Prostate gland (tissue), 2 donors: ENCODE measurements around the gene DLGAP4. TPM values are rescaled to one million over a fixed set of nuclear protein-coding genes. Genes with fewer than 3 reads are reported as not detected.
"Not testable (repeated sequence)": the region's sequence is repeated elsewhere in the genome, so short reads cannot be mapped to it uniquely, and the experiment has no call there.

Experiments
- DNase-seq: peaks from one replicate; pipeline ENCODE4 v3.0.0-alpha.2; 2019; ENCODE audit warnings: low spot score
- H3K27ac ChIP-seq, 2 donors: fragments of 200-600 bp; sonication (generic); 2 replicates each; pipeline ENCODE4 v1.5.1; 2017 to 2019
- H3K27me3 ChIP-seq: fragments of 200-600 bp; sonication (generic); replicated peaks from 2 replicates; pipeline ENCODE4 v1.5.1; 2019; ENCODE audit not compliant: insufficient read depth
- H3K36me3 ChIP-seq, 2 donors: fragments of 200-600 bp; sonication (generic); 1 replicate in 1 of 2; 2 replicates in 1 of 2; pipeline versions ENCODE4 v1.5.1 to v1.8.1; 2017 to 2019
- H3K4me1 ChIP-seq: fragments of 200-600 bp; sonication (generic); replicated peaks from 2 replicates; pipeline ENCODE4 v1.5.1; 2019
- H3K4me3 ChIP-seq, 2 donors: fragments of 200-600 bp; sonication (generic); 2 replicates each; pipeline ENCODE4 v1.5.1; 2017 to 2019
- H3K9me3 ChIP-seq: fragments of 200-600 bp; sonication (generic); 2 replicates; pipeline ENCODE4 v1.5.1; 2017
- CTCF ChIP-seq, 4 experiments: fragments of 200-600 bp in 2 of 4; fragments of 450-650 bp in 2 of 4; sonication (generic) in 2 of 4; IDR thresholded peaks; 1 replicate in 3 of 4; 2 replicates in 1 of 4; pipeline ENCODE4 v1.5.1; 2016 to 2019; ENCODE audit warnings: antibody characterized with exemption in 4 of 4, mild to moderate bottlenecking in 2 of 4, moderate library complexity in 2 of 4
- POLR2A ChIP-seq: fragments of 450-650 bp; IDR thresholded peaks from one replicate; pipeline ENCODE4 v1.6.1; 2016; ENCODE audit warnings: antibody characterized with exemption, mild to moderate bottlenecking
- POLR2AphosphoS5 ChIP-seq: sonication (generic); formaldehyde crosslinking; IDR thresholded peaks from one replicate; pipeline ENCODE4 v1.6.1; 2017; ENCODE audit warnings: antibody characterized with exemption
- WGBS: methylation state at CpG from one replicate; pipeline ENCODE4 v1.1.5; 2018; 5-methylcytosine and 5-hydroxymethylcytosine counted together
- intact Hi-C: fragments of 100-400 bp; cut with DNase I; formaldehyde crosslinking; loops from one replicate; pipeline ENCODE4 v1.14.2; 2022
- total RNA-seq, 2 donors: library from RNA; depleted of rRNA; stranded (reverse); fragments of >200 nt; gene quantifications; one replicate each; pipeline ENCODE4 v1.1.0, GENCODE V29; 2016

DLGAP4 gene
- total RNA-seq, 2 donors from 2014 or later = 38.0 to 104 TPM

GRCh38 chr20:36377348-36378326 is 71.5 kb downstream of the DLGAP4 start:
- intact Hi-C loops = no loop called here
- WGBS = 53% methylated on average over 22 of the region's 22 CpGs
- no peak for TF ChIP-seq POLR2A
- no peak for TF ChIP-seq POLR2AphosphoS5
- TF ChIP-seq CTCF (IDR thresholded peaks at IDR 0.05) = no peak
- H3K4me3 ChIP-seq = no peak overlapping the region
- H3K4me1 ChIP-seq = no peaks in the 10 kb centered on the region
- DNase-seq = no peak
- H3K36me3 ChIP-seq = no peaks in the 10 kb centered on the region
- no peaks in the 10 kb centered on the region for H3K9me3 ChIP-seq
- no peak overlapping the region for H3K27ac ChIP-seq
- peaks cover 2% of the 10 kb centered on the region for H3K27me3 ChIP-seq

GRCh38 chr20:36378686-36379085 is 72.5 kb downstream of the DLGAP4 start:
- no peaks in the 10 kb centered on the region for H3K9me3 ChIP-seq
- WGBS = 77% methylated on average over 9 of the region's 9 CpGs
- no peaks in the 10 kb centered on the region for H3K36me3 ChIP-seq
- TF ChIP-seq CTCF (IDR thresholded peaks at IDR 0.05) (no peak), POLR2A (no peak), POLR2AphosphoS5 (no peak)
- no peak for DNase-seq
- no peaks in the 10 kb centered on the region for H3K4me1 ChIP-seq
- H3K27ac ChIP-seq = no peak overlapping the region
- intact Hi-C loops = no loop called here
- no peak overlapping the region for H3K4me3 ChIP-seq
- H3K27me3 ChIP-seq = peaks cover 2% of the 10 kb centered on the region

GRCh38 chr20:36379914-36380313 is 73.8 kb downstream of the DLGAP4 start:
- intact Hi-C loops, H3K27ac ChIP-seq: not testable (repeated sequence)

GRCh38 chr20:36384022-36384619 is 78.0 kb downstream of the DLGAP4 start:
- no peak for DNase-seq
- Histone ChIP-seq H3K27me3 (no peaks in the 10 kb centered on the region), H3K9me3 (no peaks in the 10 kb centered on the region), H3K4me3 (no peak overlapping the region), H3K27ac (no peak overlapping the region), H3K36me3 (no peaks in the 10 kb centered on the region), H3K4me1 (no peaks in the 10 kb centered on the region)
- WGBS = 3% methylated on average over 6 of the region's 6 CpGs
- intact Hi-C loops = no loop called here
- no peak for TF ChIP-seq POLR2AphosphoS5
- TF ChIP-seq POLR2A = no peak
- TF ChIP-seq CTCF (IDR thresholded peaks at IDR 0.05) = no peak

More at GRCh38 chr20:36379914-36380313, 73.8 kb downstream of the DLGAP4 start:
- 100% methylated on average over 1 of the region's 1 CpG for WGBS
- H3K9me3 ChIP-seq, H3K4me3 ChIP-seq, H3K36me3 ChIP-seq, H3K27me3 ChIP-seq, H3K4me1 ChIP-seq, DNase-seq: not testable (repeated sequence)

GRCh38 chr20:36385503-36385902 is 79.4 kb downstream of the DLGAP4 start:
- H3K4me1 ChIP-seq = no peaks in the 10 kb centered on the region
- H3K27me3 ChIP-seq = no peaks in the 10 kb centered on the region
- H3K27ac ChIP-seq = no peak overlapping the region
- intact Hi-C loops = no loop called here
- DNase-seq = no peak
- TF ChIP-seq POLR2AphosphoS5 (no peak), CTCF (IDR thresholded peaks at IDR 0.05) (no peak), POLR2A (no peak)
- no peaks in the 10 kb centered on the region for H3K9me3 ChIP-seq
- no peaks in the 10 kb centered on the region for H3K36me3 ChIP-seq
- no peak overlapping the region for H3K4me3 ChIP-seq
- 79% methylated on average over 3 of the region's 3 CpGs for WGBS
